HepG2 (cell line): ENCODE data around the gene PLA2G4A. TPM values are rescaled to one million over a fixed set of nuclear protein-coding genes. Genes with fewer than 3 reads are reported as not detected.

Experiments used
- ATAC-seq: fragments of 200-7000 bp; cut with Tn5 transposase; 3 replicates; pipeline ENCODE4 v1.9.1; 2020; ENCODE audit warnings: mild to moderate bottlenecking, moderate library complexity
- BruUV-seq: library from RNA; stranded (reverse); fragments of 400-500 nt; replicated peaks from 2 replicates; lab custom pipeline; 2021; lab: Mats Ljungman, UMichigan
- CTCF ChIA-PET: fragments of 300-600 bp; formaldehyde crosslinking; extraction: SDS; loops from one replicate; lab custom pipeline; 2021; ENCODE audit warnings: low total read pairs, inconsistent platforms, low intra/inter-chr PET ratio; lab: Yijun Ruan, JAX
- POLR2A ChIA-PET: fragments of 350-600 bp; sonication (Branson Sonifier 250); formaldehyde crosslinking; loops from one replicate; lab custom pipeline; 2020; ENCODE audit warnings: antibody characterized with exemption, inconsistent platforms; lab: Yijun Ruan, JAX
- DNase-seq: peaks from one replicate; pipeline ENCODE4 v3.0.0-alpha.2; 2015; ENCODE audit warnings: low spot score
- FAIRE-seq: peaks from 3 replicates; lab custom pipeline; 2011; peaks lifted over from hg19 to GRCh38; lab: Jason Lieb, UNC
- H2AFZ ChIP-seq: one replicate; pipeline ENCODE4 v1.6.1; 2011; ENCODE audit warnings: low read length, inconsistent platforms
- H3K27ac ChIP-seq: fragments of 300-600 bp; 3 replicates; pipeline ENCODE4 v1.8.0; 2011; ENCODE audit warnings: mixed run types, mild to moderate bottlenecking, mixed read lengths, low read length, inconsistent platforms; ENCODE audit not compliant: insufficient read depth; ENCODE audit errors: extremely low read length
- H3K27me3 ChIP-seq, 2 experiments: fragments of 200-600 bp in 1 of 2; 2 replicates in 1 of 2; 3 replicates in 1 of 2; pipeline versions ENCODE4 v1.6.0 to v1.8.0; 2011; ENCODE audit warnings: low read length in 2 of 2, mild to moderate bottlenecking in 2 of 2, moderate library complexity in 2 of 2, inconsistent platforms in 1 of 2; ENCODE audit not compliant: insufficient read depth in 2 of 2, control insufficient read depth in 1 of 2
- H3K36me3 ChIP-seq, 2 experiments: fragments of 200-600 bp in 1 of 2; replicated peaks in 1 of 2; 2 replicates in 1 of 2; 3 replicates in 1 of 2; pipeline versions ENCODE4 v1.5.1 to v1.8.0; 2011; ENCODE audit warnings: low read length in 2 of 2, inconsistent platforms in 1 of 2; ENCODE audit not compliant: insufficient read depth in 2 of 2, control insufficient read depth in 1 of 2
- H3K4me1 ChIP-seq: 2 replicates; pipeline ENCODE4 v1.5.1; 2012; ENCODE audit warnings: low read length, inconsistent platforms; ENCODE audit not compliant: insufficient read depth
- H3K4me2 ChIP-seq: 2 replicates; pipeline ENCODE4 v1.6.0; 2011; ENCODE audit warnings: low read depth, low read length, inconsistent platforms
- H3K4me3 ChIP-seq, 3 experiments: fragments of 200-600 bp in 1 of 3; sonication (generic), shearing (Covaris generic) in 1 of 3; replicated peaks in 1 of 3; 2 replicates each; pipeline ENCODE4 v1.5.1; 2011 to 2016; ENCODE audit warnings: low read length in 3 of 3, inconsistent platforms in 2 of 3, low read depth in 2 of 3, mild to moderate bottlenecking in 2 of 3, control low read depth in 1 of 3, mixed read lengths in 1 of 3; ENCODE audit not compliant: insufficient read depth in 1 of 3
- H3K79me2 ChIP-seq: one replicate; pipeline ENCODE4 v1.6.1; 2011; ENCODE audit warnings: low read length, inconsistent platforms; ENCODE audit not compliant: insufficient read depth
- H3K9ac ChIP-seq: 2 replicates; pipeline ENCODE4 v1.6.0; 2011; ENCODE audit warnings: mild to moderate bottlenecking, low read depth, low read length, inconsistent platforms; ENCODE audit not compliant: insufficient read depth
- H3K9me3 ChIP-seq: 2 replicates; pipeline ENCODE4 v1.5.1; 2012; ENCODE audit warnings: mild to moderate bottlenecking, low read length
- H4K20me1 ChIP-seq: 2 replicates; pipeline ENCODE4 v1.6.0; 2011; ENCODE audit warnings: inconsistent platforms, mild to moderate bottlenecking, low read length, moderate library complexity; ENCODE audit not compliant: insufficient read depth
- ADNP ChIP-seq: sonication (generic); formaldehyde crosslinking; IDR thresholded peaks from 2 replicates; pipeline ENCODE4 v1.4.0; 2020; ENCODE audit warnings: missing genetic modification reagents
- CBX5 ChIP-seq: sonication (generic); formaldehyde crosslinking; IDR thresholded peaks from 2 replicates; pipeline ENCODE4 v1.4.0; 2020; ENCODE audit warnings: missing genetic modification reagents, borderline replicate concordance
- CC2D1A ChIP-seq: sonication (generic); formaldehyde crosslinking; IDR thresholded peaks from 2 replicates; pipeline ENCODE4 v1.8.1; 2023; ENCODE audit warnings: mild to moderate bottlenecking, missing genetic modification reagents
- CEBPG ChIP-seq: IDR thresholded peaks from 2 replicates; pipeline ENCODE4 v1.6.1; 2016
- HCFC1 ChIP-seq: fragments of 150-350 bp; IDR thresholded peaks from 2 replicates; pipeline ENCODE4 v1.6.1; 2014; ENCODE audit warnings: low read depth, low read length
- KDM6A ChIP-seq: IDR thresholded peaks from 2 replicates; pipeline ENCODE4 v1.6.1; 2016; ENCODE audit warnings: low read depth
- MED8 ChIP-seq: sonication (generic); formaldehyde crosslinking; IDR thresholded peaks from 2 replicates; pipeline ENCODE4 v1.8.1; 2023; ENCODE audit warnings: mild to moderate bottlenecking, missing genetic modification reagents; ENCODE audit not compliant: insufficient replicate concordance
- NFKBIZ ChIP-seq: IDR thresholded peaks from 2 replicates; pipeline ENCODE4 v1.6.1; 2018; ENCODE audit warnings: missing genetic modification reagents, missing compliant biosample characterization
- RFX5 ChIP-seq: IDR thresholded peaks from 2 replicates; pipeline ENCODE4 v1.6.1; 2011; ENCODE audit warnings: low read depth, low read length, improper control_type of control experiment
- XBP1 ChIP-seq: sonication (generic); formaldehyde crosslinking; IDR thresholded peaks from 2 replicates; pipeline ENCODE4 v1.5.0; 2020; ENCODE audit warnings: missing genetic modification reagents
- ZMAT3 ChIP-seq: sonication (generic); formaldehyde crosslinking; conservative IDR thresholded peaks from 2 replicates; pipeline ENCODE4 v1.7.0; 2021; ENCODE audit warnings: missing genetic modification reagents
- ZNF329 ChIP-seq: sonication (generic); formaldehyde crosslinking; IDR thresholded peaks from 2 replicates; pipeline ENCODE4 v1.9.0; 2021; ENCODE audit warnings: low read depth, mild to moderate bottlenecking, missing genetic modification reagents
- ZNF367 ChIP-seq: sonication (generic); formaldehyde crosslinking; IDR thresholded peaks from 2 replicates; pipeline ENCODE4 v1.4.0; 2020; ENCODE audit warnings: missing genetic modification reagents, borderline replicate concordance
- ZNF382 ChIP-seq: sonication (generic); formaldehyde crosslinking; IDR thresholded peaks from 2 replicates; pipeline ENCODE4 v1.5.0; 2020; ENCODE audit warnings: missing genetic modification reagents, mild to moderate bottlenecking, borderline replicate concordance
- ZNF775 ChIP-seq: sonication (generic); formaldehyde crosslinking; IDR thresholded peaks from 2 replicates; pipeline ENCODE4 v1.4.0; 2020; ENCODE audit warnings: missing genetic modification reagents, mild to moderate bottlenecking, moderate library complexity, borderline replicate concordance
- WGBS: methylation state at CpG from one replicate; pipeline ENCODE4 v1.1.6; 2017; ENCODE audit warnings: low lambda C conversion rate; 5-methylcytosine and 5-hydroxymethylcytosine counted together
- in situ Hi-C: cut with HindIII; loops from 2 replicates; pipeline ENCODE4 v1.10.0; 2017; ENCODE audit warnings: low pct_unique_long_range_greater_than_20kb; ENCODE audit not compliant: extremely low pct_ligation_motif_present
- intact Hi-C: fragments of 100-400 bp; cut with micrococcal nuclease; formaldehyde crosslinking; loops from one replicate; pipeline ENCODE4 v1.10.0; 2022; ENCODE audit not compliant: unreplicated experiment
- polyA plus RNA-seq, 8 experiments: library from polyadenylated mRNA; depleted of rRNA in 3 of 8; stranded (reverse) in 7 of 8; unstranded in 1 of 8; fragments of >200 nt; fragmentation: Illumina TruSeq in 4 of 8; extraction: Trizol in 4 of 8; gene quantifications; 2 replicates each; pipeline versions ENCODE4 v1.2.1 to v1.2.3, GENCODE V29; 2011 to 2016; ENCODE audit warnings: low read depth in 4 of 8, missing spikeins in 1 of 8, mixed read lengths in 1 of 8; ENCODE audit not compliant: insufficient read depth in 1 of 8
- total RNA-seq, 5 experiments: library from RNA; depleted of rRNA; stranded (reverse); fragments of >200 nt; fragmentation: Illumina TruSeq; extraction: Trizol; gene quantifications; 2 replicates each; pipeline ENCODE4 v1.2.3, GENCODE V29; 2016; ENCODE audit warnings: low read depth in 1 of 5
- TF ChIP-seq, protein P1 (sequence below): sonication (generic); formaldehyde crosslinking; IDR thresholded peaks from 2 replicates; pipeline ENCODE4 v1.5.0; 2020; ENCODE audit warnings: missing genetic modification reagents
- TF ChIP-seq, protein P2 (sequence below): sonication (generic); formaldehyde crosslinking; IDR thresholded peaks from 2 replicates; pipeline ENCODE4 v1.5.0; 2020; ENCODE audit warnings: missing genetic modification reagents, mild to moderate bottlenecking, borderline replicate concordance
- TF ChIP-seq, protein P3 (sequence below): sonication (generic); formaldehyde crosslinking; IDR thresholded peaks from 2 replicates; pipeline ENCODE4 v1.4.0; 2020; ENCODE audit warnings: low read depth, mild to moderate bottlenecking, missing genetic modification reagents

Gene PLA2G4A
- total and polyA plus RNA-seq, 2 of the 13 experiments (the other 11 are each of a cell fraction or from before 2014, with no cell fraction given): not detected

DNA sequence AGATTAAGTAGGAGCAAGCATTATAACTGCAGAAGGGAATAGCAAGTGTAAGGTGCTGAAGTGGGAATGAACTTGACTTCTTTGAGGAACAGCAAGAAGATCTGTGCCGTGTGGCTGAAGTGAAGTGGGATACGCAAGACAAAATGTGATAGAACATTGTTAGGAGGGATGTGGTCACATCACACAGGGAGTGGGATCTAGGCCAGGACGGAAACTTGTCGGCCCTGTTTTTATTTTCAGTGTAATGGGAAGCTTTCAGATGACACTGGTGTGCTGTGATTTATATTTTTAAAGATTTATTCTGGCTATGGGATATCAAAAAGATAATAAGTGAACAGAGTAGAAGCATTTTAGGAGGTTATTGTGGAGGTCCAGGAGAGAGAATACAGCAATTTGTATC, 116.4 kb downstream of the PLA2G4A start:
- no peaks in the 10 kb centered on the region; a peak in 1 of 5 replicates for H3K27me3 ChIP-seq
- DNase-seq: no peak
- TF ChIP-seq, protein P1, sequence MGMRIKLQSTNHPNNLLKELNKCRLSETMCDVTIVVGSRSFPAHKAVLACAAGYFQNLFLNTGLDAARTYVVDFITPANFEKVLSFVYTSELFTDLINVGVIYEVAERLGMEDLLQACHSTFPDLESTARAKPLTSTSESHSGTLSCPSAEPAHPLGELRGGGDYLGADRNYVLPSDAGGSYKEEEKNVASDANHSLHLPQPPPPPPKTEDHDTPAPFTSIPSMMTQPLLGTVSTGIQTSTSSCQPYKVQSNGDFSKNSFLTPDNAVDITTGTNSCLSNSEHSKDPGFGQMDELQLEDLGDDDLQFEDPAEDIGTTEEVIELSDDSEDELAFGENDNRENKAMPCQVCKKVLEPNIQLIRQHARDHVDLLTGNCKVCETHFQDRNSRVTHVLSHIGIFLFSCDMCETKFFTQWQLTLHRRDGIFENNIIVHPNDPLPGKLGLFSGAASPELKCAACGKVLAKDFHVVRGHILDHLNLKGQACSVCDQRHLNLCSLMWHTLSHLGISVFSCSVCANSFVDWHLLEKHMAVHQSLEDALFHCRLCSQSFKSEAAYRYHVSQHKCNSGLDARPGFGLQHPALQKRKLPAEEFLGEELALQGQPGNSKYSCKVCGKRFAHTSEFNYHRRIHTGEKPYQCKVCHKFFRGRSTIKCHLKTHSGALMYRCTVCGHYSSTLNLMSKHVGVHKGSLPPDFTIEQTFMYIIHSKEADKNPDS: no peak
- TF ChIP-seq CC2D1A (CRISPR knock-in tag) (no peak), RFX5 (no peak), HCFC1 (no peak), XBP1 (no peak), KDM6A (no peak)
- TF ChIP-seq, all 625 proteins: peak for 0
- no peak overlapping the region for H3K4me3 ChIP-seq
- no peak overlapping the region for H3K4me2 ChIP-seq
- H3K79me2 ChIP-seq: no peaks in the 10 kb centered on the region
- intact Hi-C loops: no loop called here
- no peak overlapping the region for H3K9ac ChIP-seq
- H4K20me1 ChIP-seq: no peaks in the 10 kb centered on the region
- FAIRE-seq: no peak
- POLR2A ChIA-PET: no interaction called here
- no peaks in the 10 kb centered on the region for H3K36me3 ChIP-seq
- H3K9me3 ChIP-seq: no peaks in the 10 kb centered on the region
- BruUV-seq: no TSS peak
- WGBS: 3% methylated on average over 4 of the region's 4 CpGs
- H3K4me1 ChIP-seq: no peaks in the 10 kb centered on the region
- H3K27ac ChIP-seq: no peak overlapping the region
- no peak overlapping the region for H2AFZ ChIP-seq
- in situ Hi-C loops: no loop called here
- ATAC-seq: no peak
- CTCF ChIA-PET: no interaction called here

GRCh38 chr1:186948535-186948934, 119.8 kb downstream of the PLA2G4A start:
- Histone ChIP-seq H2AFZ (no peak overlapping the region), H3K27ac (no peak overlapping the region), H3K79me2 (no peaks in the 10 kb centered on the region), H3K4me3 (no peak overlapping the region), H3K4me1 (no peaks in the 10 kb centered on the region), H3K27me3 (no peaks in the 10 kb centered on the region; a peak in 1 of 5 replicates), H4K20me1 (no peaks in the 10 kb centered on the region), H3K9me3 (no peaks in the 10 kb centered on the region), H3K36me3 (no peaks in the 10 kb centered on the region), H3K4me2 (no peak overlapping the region), H3K9ac (no peak overlapping the region)
- no TSS peak for BruUV-seq
- DNase-seq: no peak
- no peak for ATAC-seq
- intact Hi-C loops: no loop called here
- no peak for FAIRE-seq
- in situ Hi-C loops: no loop called here
- ChIA-PET CTCF (no interaction called here), POLR2A (no interaction called here)
- 21% methylated on average over 4 of the region's 4 CpGs for WGBS
- TF ChIP-seq CBX5 (CRISPR knock-in tag) (no peak), NFKBIZ (CRISPR knock-in tag) (no peak), ZNF329 (CRISPR knock-in tag) (no peak), ZMAT3 (no peak), ADNP (CRISPR knock-in tag) (no peak), MED8 (no peak), ZNF775 (no peak), ZNF382 (CRISPR knock-in tag) (no peak), CEBPG (CRISPR knock-in tag) (no peak), ZNF367 (CRISPR knock-in tag) (no peak)
- TF ChIP-seq, protein P2, sequence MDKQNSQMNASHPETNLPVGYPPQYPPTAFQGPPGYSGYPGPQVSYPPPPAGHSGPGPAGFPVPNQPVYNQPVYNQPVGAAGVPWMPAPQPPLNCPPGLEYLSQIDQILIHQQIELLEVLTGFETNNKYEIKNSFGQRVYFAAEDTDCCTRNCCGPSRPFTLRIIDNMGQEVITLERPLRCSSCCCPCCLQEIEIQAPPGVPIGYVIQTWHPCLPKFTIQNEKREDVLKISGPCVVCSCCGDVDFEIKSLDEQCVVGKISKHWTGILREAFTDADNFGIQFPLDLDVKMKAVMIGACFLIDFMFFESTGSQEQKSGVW (CRISPR knock-in tag): no peak
- TF ChIP-seq, protein P3, sequence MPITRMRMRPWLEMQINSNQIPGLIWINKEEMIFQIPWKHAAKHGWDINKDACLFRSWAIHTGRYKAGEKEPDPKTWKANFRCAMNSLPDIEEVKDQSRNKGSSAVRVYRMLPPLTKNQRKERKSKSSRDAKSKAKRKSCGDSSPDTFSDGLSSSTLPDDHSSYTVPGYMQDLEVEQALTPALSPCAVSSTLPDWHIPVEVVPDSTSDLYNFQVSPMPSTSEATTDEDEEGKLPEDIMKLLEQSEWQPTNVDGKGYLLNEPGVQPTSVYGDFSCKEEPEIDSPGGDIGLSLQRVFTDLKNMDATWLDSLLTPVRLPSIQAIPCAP: no peak
